Lower leg skin (tissue), 3 donors: ENCODE data around the gene IRF1.

Experiments used
- CTCF ChIP-seq, 3 donors: fragments of 450-650 bp; IDR thresholded peaks; one replicate each; pipeline ENCODE4 v1.5.1; 2016; ENCODE audit warnings: antibody characterized with exemption in 3 of 3, mild to moderate bottlenecking in 3 of 3, moderate library complexity in 2 of 3
- POLR2A ChIP-seq, 2 donors: fragments of 450-650 bp; IDR thresholded peaks; one replicate each; pipeline ENCODE4 v1.6.1; 2016 to 2017; ENCODE audit warnings: antibody characterized with exemption in 2 of 2, mild to moderate bottlenecking in 1 of 2, moderate library complexity in 1 of 2

- TF ChIP-seq CTCF (IDR thresholded peaks at IDR 0.05): no peak
- TF ChIP-seq POLR2A (IDR thresholded peaks at IDR 0.05): no peak
Measured at GRCh38 chr5:132481596-132482211, 8.9 kb downstream of the IRF1 start.
